Head of caudate nucleus (tissue), 42 donors: ENCODE measurements around the gene SPTLC2.

Source experiments
- DNase-seq, 42 donors: peaks; one replicate each; pipeline versions ENCODE4 v3.0.0 to v3.0.0-alpha.2; 2020 to 2021; ENCODE audit warnings: mixed read lengths in 7 of 42
- intact Hi-C: fragments of 100-400 bp; cut with DNase I; formaldehyde crosslinking; loops from one replicate; pipeline ENCODE4 v1.15.0; 2022

Gene SPTLC2

DNA sequence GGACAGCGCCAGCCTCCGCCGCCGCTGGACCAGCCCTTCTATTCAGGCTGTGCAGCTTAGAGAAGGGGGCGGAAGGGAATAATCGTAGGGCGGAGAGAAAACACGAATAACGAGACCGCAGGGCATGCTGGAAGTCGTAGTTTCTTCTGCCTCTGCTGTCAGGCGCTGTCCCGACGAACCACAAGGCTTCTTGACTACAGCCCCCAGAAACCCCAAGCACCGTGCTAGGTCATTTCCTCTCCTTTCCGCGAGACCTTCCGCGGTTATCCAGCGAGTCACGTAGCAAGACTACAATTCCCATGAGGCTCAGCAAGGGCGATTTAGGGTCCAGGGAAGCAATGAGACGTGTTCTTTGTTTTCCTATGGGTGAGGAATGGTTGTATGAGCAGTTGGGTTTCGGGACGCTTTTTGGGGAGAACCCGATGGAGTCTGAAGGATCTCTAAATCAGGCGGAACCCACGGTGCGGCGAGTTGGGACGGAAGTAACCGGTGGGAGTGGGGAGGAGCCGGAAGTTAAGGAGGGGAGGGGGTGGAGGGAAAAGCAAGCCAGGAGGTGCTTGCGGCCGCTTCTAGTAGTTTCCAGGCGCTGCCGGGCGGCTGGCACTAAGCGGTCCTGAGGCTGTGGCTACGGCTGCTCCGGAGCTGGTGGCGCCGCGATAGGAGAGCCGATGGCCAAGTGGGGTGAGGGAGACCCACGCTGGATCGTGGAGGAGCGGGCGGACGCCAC lies 158.8 kb downstream of the SPTLC2 start, which contains the start of the genes AHSA1 and VIPAS39:
AHSA1 (plus strand) TSS at position 572 of the 727 bp plus-strand sequence; CDS start at position 669, 97 bp downstream.
VIPAS39 (minus strand) TSS at position 80 of the 727 bp plus-strand sequence. CDS start 3,499 bp downstream, outside the sequence.
- intact Hi-C loops = loop anchor here (2.0 to 5.0 kb wide), 3 partner anchors 95 to 250 kb away; partner anchors contain the start of genes ALKBH1, GSTZ1, POMT2 and SLIRP
- DNase-seq = peak; percentile 92 to 100 (median 98)

DNA sequence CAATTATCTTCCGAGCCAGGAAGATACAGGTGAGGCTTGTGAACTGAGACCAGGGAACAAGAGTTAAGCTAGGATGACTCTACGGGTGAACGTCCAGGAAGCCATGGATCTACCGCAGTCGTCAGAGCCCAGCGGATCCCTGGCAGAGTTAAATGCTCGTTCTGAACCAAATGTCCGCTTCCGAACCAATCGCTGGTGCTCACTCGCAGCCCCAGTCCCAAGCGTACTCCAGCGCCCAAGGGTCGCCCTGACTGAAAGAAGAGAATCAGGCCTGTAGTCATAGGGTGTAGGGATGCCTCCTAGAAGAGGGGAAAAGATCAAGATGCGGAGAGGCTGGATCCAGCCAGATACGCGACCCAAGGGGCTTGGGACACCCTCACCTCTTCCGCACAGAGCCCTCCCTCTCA lies 159.3 kb downstream of the SPTLC2 start:
- intact Hi-C loops = loop anchor here (2.0 to 5.0 kb wide), 3 partner anchors 95 to 250 kb away; partner anchors contain the start of genes ALKBH1, GSTZ1, POMT2 and SLIRP
- peak in 4 of 42 donors; percentile 13 to 39 (median 19) for DNase-seq
